ENCODE data around the gene SEC22B. TPM values are rescaled to one million over a fixed set of nuclear protein-coding genes. Genes with fewer than 3 reads are reported as not detected.
"Not testable (repeated sequence)": the region's sequence is repeated elsewhere in the genome, so short reads cannot be mapped to it uniquely, and the experiment has no call there.

The SEC22B gene
- total RNA-seq, 4 donors from 2014 or later, result 20.7 to 24.9 (median 22.4) TPM

- intact Hi-C loops (cut with DNase I), result no loop called here
- H3K4me3 ChIP-seq, result no peak overlapping the region
- H3K9me3 ChIP-seq, result no peaks in the 10 kb centered on the region
- H3K27ac ChIP-seq (replicated peaks in 1 of 4), result no peak overlapping the region
- no peaks in the 10 kb centered on the region for H3K27me3 ChIP-seq
- TF ChIP-seq EP300 (IDR thresholded peaks at IDR 0.05) (no peak), CTCF (IDR thresholded peaks at IDR 0.05) (no peak), POLR2A (IDR thresholded peaks at IDR 0.05; ENCODE audit: low read depth) (no peak), POLR2AphosphoS5 (IDR thresholded peaks at IDR 0.05) (no peak)
- 91% methylated on average over 2 of the region's 2 CpGs for WGBS
- DNase-seq (ENCODE audit: extremely low spot score), result no peak
- H3K36me3 ChIP-seq, result no peaks in the 10 kb centered on the region
- H3K4me1 ChIP-seq, result peaks cover 0 to 6% (median 2%) of the 10 kb centered on the region in 4 donors
Measured at GRCh38 chr1:120133228-120133927, 42.9 kb downstream of the SEC22B start.

DNA sequence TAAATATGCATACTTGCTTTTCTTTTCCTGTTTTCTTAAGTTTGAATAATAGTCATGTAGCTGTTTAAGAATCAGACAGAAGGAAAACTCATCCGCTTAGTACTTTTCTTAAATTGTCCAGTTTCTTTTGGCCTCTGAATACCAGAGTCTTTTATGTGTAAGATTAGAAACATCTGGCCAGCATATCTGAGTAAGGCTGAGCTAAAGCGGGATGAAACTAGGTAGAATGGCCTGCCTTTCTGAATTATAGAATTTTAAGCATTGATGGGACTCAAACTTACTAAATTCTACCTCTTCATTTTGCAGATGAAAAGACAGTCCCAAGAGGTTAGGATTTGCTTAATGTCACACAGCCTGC, 43.9 kb downstream of the SEC22B start:
- H3K4me1 ChIP-seq; DNase-seq (ENCODE audit: extremely low spot score); H3K36me3 ChIP-seq; H3K4me3 ChIP-seq; H3K9me3 ChIP-seq; intact Hi-C loops (cut with DNase I); H3K27me3 ChIP-seq: not testable (repeated sequence)
- WGBS, result 70% methylated on average over 2 of the region's 2 CpGs
- peak overlapping the region in 2 of 4 donors; percentile 1 to 51 for H3K27ac ChIP-seq (replicated peaks in 1 of 4)

GRCh38 chr1:120131611-120132405, 44.5 kb downstream of the SEC22B start:
- H3K27ac ChIP-seq (replicated peaks in 1 of 4), result peak overlapping the region in 2 of 4 donors; percentile 1 to 51
- H3K9me3 ChIP-seq; H3K36me3 ChIP-seq; H3K27me3 ChIP-seq; intact Hi-C loops (cut with DNase I); H3K4me3 ChIP-seq; H3K4me1 ChIP-seq: not testable (repeated sequence)
- peak; percentile 92 for DNase-seq (ENCODE audit: extremely low spot score)
- whole genome bisulfite sequencing, result 29% methylated on average over 3 of the region's 10 CpGs
- peak in 1 of 3 experiments; percentile 13 for TF ChIP-seq CTCF (IDR thresholded peaks at IDR 0.05)

DNA sequence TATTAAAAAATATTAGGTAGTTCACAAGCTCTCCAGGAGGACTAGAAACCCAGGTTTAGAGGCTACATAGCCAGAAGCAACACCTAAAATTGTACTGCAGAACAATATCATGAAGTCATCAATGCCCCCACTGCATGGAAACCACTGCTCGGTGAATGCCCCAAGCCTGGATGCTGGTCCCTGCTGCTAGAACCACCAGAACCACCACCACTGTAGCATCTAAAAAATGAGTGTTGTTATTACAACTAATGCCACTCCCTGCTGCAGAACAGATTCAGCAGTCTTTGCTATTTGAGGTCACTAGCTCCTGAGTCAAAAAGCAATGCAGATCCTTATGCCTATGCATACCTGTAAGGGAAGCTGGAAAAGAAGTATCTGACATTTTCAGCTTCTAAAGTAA, 48.4 kb downstream of the SEC22B start:
- H3K27ac ChIP-seq (replicated peaks in 1 of 4); intact Hi-C loops (cut with DNase I); H3K4me3 ChIP-seq; DNase-seq (ENCODE audit: extremely low spot score); H3K9me3 ChIP-seq; H3K4me1 ChIP-seq; H3K36me3 ChIP-seq; H3K27me3 ChIP-seq: not testable (repeated sequence)
- 100% methylated on average over 1 of the region's 1 CpG for WGBS

DNA sequence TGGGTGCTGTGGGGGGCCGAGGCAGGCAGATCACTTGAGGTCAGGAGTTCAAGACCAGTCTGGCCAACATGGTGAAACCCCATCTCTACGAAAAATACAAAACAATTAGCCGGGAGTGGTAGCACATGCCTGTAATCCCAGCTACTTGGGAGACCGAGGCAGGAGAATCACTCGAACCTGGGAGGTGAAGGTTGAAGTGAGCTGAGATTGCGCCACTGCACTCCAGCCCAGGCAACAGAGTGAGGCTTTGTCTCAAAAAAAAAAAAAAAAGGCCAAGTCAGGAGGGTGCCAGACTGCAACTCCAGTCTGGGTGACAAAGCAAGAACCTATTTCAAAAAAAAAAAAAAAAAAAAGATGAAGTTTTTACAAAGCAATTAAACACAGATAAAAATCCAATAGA, 50.1 kb downstream of the SEC22B start:
- H3K9me3 ChIP-seq; H3K27me3 ChIP-seq; H3K27ac ChIP-seq (replicated peaks in 1 of 4); H3K4me1 ChIP-seq; H3K36me3 ChIP-seq; DNase-seq (ENCODE audit: extremely low spot score); intact Hi-C loops (cut with DNase I); H3K4me3 ChIP-seq: not testable (repeated sequence)
- WGBS, result 100% methylated on average over 2 of the region's 6 CpGs

DNA sequence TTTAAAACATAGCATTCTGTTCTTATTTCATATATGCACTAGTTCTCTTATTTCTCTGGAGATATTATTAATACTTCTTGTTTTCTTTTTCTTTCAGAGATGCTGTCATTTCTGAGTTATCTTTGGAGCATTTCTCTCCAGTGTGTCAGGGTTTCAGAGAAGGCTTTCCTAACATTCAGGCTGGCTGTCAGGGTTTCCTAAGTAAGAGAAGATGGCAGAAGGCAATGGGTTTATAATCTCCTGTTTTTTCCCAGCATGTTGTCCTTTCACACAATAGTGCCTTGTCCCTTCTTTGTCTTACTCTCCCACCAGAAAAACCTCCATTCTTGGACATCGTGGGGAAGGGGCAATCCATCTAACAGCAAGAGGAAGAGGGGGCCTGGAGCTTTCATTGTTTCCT, 51.7 kb downstream of the SEC22B start:
- H3K9me3 ChIP-seq; H3K4me3 ChIP-seq; DNase-seq (ENCODE audit: extremely low spot score); H3K36me3 ChIP-seq; intact Hi-C loops (cut with DNase I); H3K27ac ChIP-seq (replicated peaks in 1 of 4); H3K27me3 ChIP-seq; H3K4me1 ChIP-seq: not testable (repeated sequence)
- no CpG with 5 or more reads among the region's 1 CpG for WGBS

GRCh38 chr1:120123813-120124510, 52.4 kb downstream of the SEC22B start:
- DNase-seq (ENCODE audit: extremely low spot score); H3K9me3 ChIP-seq; H3K27ac ChIP-seq (replicated peaks in 1 of 4); H3K4me1 ChIP-seq; H3K27me3 ChIP-seq; H3K4me3 ChIP-seq; intact Hi-C loops (cut with DNase I); H3K36me3 ChIP-seq: not testable (repeated sequence)
- 90% methylated on average over 4 of the region's 4 CpGs for WGBS

- H3K27me3 ChIP-seq; H3K4me1 ChIP-seq; intact Hi-C loops (cut with DNase I); H3K27ac ChIP-seq (replicated peaks in 1 of 4); DNase-seq (ENCODE audit: extremely low spot score); H3K4me3 ChIP-seq; H3K36me3 ChIP-seq; H3K9me3 ChIP-seq: not testable (repeated sequence)
- WGBS, result 67% methylated on average over 2 of the region's 5 CpGs
Measured at GRCh38 chr1:120122262-120122893, 53.9 kb downstream of the SEC22B start.

DNA sequence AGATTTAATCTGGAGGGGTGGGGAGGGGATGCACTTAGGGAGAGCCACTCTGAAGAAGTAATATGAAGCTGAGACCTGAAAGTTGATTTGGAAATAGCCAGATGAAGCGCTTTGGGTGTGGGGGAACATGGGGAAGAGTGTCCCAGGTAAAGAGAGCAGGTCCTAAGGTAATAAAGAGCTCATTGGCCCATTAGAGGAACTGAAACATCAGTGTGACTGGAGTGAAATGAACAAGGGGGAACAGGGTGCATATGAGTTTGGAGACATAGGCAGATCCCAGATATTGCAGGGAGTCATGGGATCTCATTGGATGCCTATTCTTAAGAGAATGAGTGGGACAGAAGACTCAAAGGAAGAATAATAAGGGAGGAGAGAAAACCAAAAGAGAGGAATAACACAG, 54.5 kb downstream of the SEC22B start:
- H3K9me3 ChIP-seq; H3K4me3 ChIP-seq; H3K27ac ChIP-seq (replicated peaks in 1 of 4); H3K27me3 ChIP-seq; intact Hi-C loops (cut with DNase I); DNase-seq (ENCODE audit: extremely low spot score); H3K36me3 ChIP-seq; H3K4me1 ChIP-seq: not testable (repeated sequence)
- 94% methylated on average over 1 of the region's 1 CpG for WGBS

GRCh38 chr1:120120525-120120924, 55.8 kb downstream of the SEC22B start:
- intact Hi-C loops (cut with DNase I), result not testable (repeated sequence)
- WGBS, result 13% methylated on average over 1 of the region's 4 CpGs

More at GRCh38 chr1:120120525-120120924, 55.8 kb downstream of the SEC22B start:
- not testable (repeated sequence) for H3K4me3 ChIP-seq; H3K36me3 ChIP-seq; H3K27ac ChIP-seq (replicated peaks in 1 of 4); H3K4me1 ChIP-seq; H3K9me3 ChIP-seq; DNase-seq (ENCODE audit: extremely low spot score); H3K27me3 ChIP-seq
